Stimulated activated CD8-positive, alpha-beta memory T cell treated with anti-CD3 and anti-CD28 coated beads, Interleukin-12 subunit alpha, Interleukin-12 subunit beta, amount 100 ng/mL, for 1 hour (primary cell): ENCODE data around the gene PPM1F.
"Not testable (repeated sequence)": the region's sequence is repeated elsewhere in the genome, so short reads cannot be mapped to it uniquely, and the experiment has no call there.

Experiments used
- DNase-seq: peaks from one replicate; pipeline ENCODE4 v3.0.0-alpha.2; 2020; ENCODE audit warnings: low read depth

The PPM1F gene

DNA sequence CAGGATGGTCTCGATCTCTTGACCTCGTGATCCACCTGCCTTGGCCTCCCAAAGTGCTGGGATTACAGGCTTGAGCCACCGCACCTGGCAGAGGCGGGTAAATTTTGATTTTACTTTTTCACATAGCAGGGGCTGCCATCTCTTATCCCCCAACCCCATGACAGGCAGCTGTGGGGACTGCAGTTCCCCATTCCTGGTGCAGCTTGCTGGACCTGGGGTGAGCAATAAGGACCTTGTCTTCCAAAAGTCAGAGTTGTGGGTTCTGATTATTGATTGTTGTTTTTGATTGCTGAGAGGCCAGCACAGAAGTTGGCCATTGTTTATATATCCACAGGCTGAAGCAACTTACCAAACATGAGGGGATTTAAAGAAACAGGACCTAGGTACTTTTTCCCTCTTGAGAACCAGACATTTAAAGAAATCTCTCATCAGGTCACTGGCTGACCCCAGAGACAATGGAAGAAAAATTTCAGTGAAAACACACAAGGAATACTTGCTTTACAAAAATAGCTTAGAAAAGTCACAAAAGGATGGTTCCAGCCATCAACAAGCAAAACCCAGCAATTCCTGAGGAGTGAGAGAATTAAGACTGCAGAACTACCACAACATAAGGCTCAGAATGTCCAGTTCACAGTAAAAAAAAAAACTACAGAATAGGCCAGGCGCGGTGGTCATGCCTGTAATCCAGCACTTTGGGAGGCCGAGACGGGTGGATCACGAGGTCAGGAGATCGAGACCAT is 63.2 kb downstream of the PPM1F start:
- DNase-seq, result no peak

DNA sequence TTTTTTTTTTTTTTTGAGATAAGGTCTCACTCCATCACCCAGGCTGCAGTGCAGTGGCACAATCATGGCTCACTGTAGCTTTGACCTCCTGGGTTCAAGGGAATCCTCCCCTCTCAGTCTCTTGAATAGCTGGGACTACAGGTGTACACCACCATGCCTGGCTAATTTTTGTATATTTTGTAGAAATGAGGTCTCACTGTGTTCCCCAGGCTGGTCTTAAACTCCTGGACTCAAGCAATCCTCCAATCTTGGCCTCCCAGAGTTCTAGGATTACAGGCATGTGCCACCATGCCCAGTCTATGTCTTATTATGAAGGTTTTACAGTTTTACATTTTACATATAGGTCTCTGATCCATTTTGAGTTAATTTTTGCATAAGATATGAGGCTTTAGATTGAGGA is 64.8 kb downstream of the PPM1F start:
- DNase-seq, result no peak

DNA sequence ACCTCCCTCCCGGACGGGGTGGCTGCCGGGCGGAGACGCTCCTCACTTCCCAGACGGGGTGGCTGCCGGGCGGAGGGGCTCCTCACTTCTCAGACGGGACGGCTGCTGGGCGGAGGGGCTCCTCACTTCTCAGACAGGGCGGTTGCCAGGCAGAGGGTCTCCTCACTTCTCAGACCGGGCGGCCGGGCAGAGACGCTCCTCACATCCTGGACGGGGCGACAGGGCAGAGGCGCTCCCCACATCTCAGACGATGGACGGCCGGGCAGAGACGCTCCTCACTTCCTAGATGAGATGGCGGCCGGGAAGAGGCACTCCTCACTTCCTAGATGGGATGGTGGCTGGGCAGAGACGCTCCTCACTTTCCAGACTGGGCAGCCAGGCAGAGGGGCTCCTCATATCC is 68.7 kb downstream of the PPM1F start:
- not testable (repeated sequence) for DNase-seq

DNA sequence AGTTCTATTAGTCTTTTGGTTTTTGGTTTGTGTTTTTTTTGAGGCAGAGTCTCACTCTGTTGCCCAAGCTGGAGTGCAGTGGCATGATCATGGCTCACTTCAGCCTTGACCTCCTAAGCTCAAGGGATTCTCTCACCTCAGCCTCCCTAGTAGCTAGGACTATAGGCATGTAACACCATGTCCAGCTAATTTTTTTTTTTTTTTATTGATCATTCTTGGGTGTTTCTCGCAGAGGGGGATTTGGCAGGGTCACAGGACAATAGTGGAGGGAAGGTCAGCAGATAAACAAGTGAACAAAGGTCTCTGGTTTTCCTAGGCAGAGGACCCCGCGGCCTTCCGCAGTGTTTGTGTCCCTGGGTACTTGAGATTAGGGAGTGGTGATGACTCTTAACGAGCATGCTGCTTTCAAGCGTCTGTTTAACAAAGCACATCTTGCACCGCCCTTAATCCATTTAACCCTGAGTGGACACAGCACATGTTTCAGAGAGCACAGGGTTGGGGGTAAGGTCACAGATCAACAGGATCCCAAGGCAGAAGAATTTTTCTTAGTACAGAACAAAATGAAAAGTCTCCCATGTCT is 69.8 kb downstream of the PPM1F start:
- DNase-seq, result not testable (repeated sequence)

DNA sequence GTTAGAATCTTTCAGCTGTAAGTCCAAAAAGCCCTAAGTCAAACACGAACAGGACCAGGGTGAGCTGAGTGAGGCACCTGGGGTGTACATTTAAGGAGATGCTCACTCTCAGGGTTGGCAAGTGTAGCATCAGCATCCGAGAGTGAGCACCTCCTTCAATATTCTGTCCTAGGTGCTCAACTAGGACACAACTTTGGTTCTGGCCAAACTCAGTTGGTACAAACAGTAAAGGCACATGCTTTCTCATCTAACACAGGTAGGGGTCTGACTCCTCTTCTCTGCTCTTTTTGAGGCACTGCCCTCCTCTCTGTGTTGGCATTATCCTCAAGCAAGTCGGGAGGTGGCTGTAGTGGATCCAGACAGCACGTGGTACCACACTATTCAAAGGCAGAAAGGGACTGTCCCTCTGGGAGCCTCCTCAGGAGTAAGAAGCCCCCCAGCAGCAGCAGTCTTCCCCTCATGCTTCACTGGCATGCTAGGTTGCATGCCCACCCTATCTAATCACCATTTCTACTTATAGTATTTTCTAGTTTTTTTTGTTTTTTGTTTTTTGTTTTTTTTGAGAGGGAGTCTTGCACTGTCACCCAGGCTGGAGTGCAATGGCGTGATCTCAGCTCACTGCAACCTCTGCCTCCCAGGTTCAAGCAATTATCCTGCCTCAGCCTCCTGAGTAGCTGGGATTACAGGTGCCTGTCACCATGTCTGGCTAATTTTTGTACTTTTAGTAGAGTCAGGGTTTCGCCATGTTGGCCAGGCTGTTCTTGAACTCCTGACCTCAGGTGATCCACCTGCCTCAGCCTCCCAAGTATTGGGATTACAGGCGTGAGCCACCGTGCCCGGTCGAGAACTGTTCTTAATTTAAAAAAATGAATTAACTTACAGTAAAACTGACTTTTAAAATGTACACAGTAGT is 70.6 kb downstream of the PPM1F start:
- DNase-seq, result no peak

DNA sequence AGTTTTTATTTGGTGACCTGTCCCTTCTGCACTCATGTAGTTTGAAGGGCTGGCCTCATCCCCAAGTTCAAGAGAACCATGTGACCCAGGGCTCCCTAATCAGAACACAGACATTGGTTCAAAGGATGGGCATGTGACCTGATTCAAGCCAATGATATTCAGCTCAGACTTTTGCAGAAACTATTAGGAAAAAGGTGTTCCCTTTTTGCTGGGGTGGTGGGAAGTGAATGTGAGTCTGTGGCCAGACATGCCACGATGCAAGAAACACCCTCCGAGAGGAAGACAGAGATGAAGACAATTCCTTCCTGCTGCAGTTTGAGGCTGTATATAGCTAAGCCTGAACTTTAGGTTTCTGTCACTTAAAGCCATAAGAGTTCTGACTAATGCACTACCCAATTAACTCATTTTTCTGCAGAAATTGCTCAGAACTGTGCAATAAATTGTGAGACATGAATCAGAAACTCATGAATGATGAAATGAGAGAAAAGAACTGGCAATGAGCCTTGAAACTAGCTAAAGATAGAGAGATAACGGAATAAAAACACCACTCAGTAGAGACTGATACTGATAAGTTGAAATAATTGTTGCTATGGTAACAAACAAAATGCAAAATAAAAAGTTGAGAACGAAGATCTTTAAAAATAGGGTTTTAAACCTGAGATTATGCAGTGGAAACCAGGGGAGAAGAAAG is 76.0 kb downstream of the PPM1F start:
- DNase-seq, result no peak

DNA sequence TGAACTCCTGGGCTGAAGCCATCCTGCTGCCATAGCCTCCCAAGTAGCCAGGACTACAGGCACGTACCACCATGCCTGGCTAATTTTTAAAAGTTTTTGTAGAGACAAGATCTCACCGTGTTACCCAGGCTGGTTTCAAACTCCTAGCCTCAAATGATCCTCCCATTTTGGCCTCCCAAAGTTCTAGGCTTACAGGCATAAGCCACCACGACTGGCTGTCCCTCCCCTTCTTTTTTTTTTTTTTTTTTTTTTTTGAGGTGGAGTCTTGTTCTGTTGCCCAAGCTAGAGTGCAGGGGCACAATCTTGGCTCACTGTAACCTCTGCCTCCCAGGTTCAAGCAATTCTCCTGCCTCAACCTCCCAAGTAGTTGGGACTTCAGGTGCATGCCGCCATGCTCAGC is 77.7 kb downstream of the PPM1F start:
- not testable (repeated sequence) for DNase-seq

DNA sequence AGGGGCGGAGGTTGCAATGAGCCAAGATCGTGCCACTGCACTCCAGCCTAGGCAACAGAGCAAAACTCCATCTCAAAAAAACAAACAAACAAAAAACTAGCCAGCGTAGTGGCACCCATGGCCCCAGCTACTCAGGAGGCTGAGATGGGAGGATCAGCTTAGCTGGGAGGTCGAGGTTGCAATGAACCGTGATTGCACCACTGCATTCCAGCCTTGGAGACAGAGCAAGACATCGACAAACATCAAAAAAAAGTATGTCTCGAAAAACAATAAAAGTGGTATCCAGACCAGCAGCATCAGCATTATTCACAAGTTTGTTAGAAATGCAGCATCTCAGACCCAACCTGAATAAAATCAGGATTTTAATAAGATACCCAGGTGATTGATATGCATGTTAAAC is 79.0 kb downstream of the PPM1F start:
- DNase-seq, result no peak

DNA sequence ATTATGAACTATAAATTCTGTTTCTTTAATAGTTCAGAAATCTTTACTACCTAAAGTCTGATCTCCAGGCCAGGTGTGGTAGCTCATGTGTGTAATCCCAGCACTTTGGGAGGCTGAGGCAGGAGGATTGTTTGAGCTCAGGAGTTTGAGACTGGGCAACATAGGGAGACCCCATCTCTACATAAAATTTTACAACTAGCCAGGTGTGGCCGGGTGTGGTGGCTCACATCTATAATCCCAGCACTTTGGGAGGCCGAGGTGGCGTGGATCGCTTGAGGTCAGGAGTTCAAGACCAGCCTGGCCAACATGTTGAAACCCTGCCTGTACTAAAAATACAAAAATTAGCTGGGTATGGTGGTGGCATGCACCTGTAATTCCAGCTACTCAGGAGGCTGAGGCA is 79.9 kb downstream of the PPM1F start:
- DNase-seq, result not testable (repeated sequence)
